ENCODE data around the gene OR4D2. TPM values are rescaled to one million over a fixed set of nuclear protein-coding genes. Genes with fewer than 3 reads are reported as not detected.

The OR4D2 gene
- total and polyA plus RNA-seq, 7 donors = not detected

DNA sequence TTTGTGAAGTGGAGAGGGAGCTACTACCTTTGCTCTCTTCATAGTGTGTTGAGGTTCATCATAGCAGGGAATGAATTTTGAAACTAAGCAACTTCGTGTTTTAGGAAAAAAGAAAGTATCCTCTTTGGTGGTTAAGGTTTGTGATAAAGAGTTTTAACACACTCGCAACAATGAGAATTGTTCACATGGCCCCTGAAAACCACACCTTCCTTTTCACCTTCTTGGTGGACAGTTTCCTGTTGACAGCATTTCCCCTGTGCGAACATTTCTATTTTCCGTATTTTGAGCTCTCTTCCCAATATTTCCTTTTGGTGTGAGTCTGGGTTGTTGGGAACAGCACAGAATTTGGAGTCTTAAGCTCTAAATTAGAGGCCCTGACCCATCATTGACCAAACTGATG, 3.8 kb downstream of the OR4D2 start:
- WGBS, 2 donors = 40 to 72% methylated on average over 4 of the region's 4 CpGs
- TF ChIP-seq, protein P1, sequence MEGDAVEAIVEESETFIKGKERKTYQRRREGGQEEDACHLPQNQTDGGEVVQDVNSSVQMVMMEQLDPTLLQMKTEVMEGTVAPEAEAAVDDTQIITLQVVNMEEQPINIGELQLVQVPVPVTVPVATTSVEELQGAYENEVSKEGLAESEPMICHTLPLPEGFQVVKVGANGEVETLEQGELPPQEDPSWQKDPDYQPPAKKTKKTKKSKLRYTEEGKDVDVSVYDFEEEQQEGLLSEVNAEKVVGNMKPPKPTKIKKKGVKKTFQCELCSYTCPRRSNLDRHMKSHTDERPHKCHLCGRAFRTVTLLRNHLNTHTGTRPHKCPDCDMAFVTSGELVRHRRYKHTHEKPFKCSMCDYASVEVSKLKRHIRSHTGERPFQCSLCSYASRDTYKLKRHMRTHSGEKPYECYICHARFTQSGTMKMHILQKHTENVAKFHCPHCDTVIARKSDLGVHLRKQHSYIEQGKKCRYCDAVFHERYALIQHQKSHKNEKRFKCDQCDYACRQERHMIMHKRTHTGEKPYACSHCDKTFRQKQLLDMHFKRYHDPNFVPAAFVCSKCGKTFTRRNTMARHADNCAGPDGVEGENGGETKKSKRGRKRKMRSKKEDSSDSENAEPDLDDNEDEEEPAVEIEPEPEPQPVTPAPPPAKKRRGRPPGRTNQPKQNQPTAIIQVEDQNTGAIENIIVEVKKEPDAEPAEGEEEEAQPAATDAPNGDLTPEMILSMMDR (IDR thresholded peaks at IDR 0.05) = no peak
- no peak for TF ChIP-seq POLR2AphosphoS5 (IDR thresholded peaks at IDR 0.05)
- no peak for TF ChIP-seq POLR2A (IDR thresholded peaks at IDR 0.05)
- TF ChIP-seq EP300 (IDR thresholded peaks at IDR 0.05) = no peak
- DNase-seq = no peak
- Histone ChIP-seq H3K27ac (no peak overlapping the region), H3K36me3 (no peaks in the 10 kb centered on the region), H3K9me3 (no peaks in the 10 kb centered on the region), H3K27me3 (peaks cover 0 to 18% (median 0%) of the 10 kb centered on the region in 3 donors), H3K4me3 (no peak overlapping the region), H3K4me1 (no peaks in the 10 kb centered on the region)
- intact Hi-C loops (cut with DNase I) = no loop called here

DNA sequence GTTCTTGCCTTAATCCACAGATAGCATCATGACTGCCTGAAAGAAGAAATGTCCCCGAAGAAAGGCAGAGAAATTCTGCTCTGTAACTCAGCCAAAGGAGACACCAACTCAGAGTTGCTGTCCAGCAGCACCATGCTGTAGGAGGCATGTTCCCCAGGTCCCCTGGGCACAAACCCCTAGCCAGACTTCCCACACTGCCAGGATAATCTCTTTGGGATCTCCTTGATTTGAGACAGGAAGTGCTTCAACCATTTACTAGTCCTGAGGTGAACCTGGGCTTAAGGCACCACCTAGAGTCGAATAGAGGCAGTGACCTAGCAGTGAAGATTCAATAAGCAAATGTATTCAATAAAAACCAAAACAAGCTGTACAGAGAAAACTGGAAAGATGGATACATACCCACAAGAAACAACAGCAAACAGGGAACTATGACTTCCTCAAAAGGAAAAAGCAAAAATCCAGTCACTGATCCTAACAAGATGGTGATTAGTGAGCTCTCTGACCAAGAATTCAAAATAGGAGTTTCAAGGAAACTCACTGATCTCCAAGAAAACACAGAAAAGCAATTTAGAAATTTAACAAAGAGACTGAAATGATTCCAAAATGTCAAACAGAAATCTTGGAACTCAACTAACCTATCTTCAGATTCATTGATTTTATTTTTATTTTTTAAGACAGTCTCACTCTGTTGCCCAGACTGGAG, 5.7 kb downstream of the OR4D2 start:
- Histone ChIP-seq H3K4me1 (no peaks in the 10 kb centered on the region), H3K9me3 (no peaks in the 10 kb centered on the region), H3K36me3 (no peaks in the 10 kb centered on the region), H3K4me3 (no peak overlapping the region), H3K27me3 (peaks cover 0 to 10% (median 0%) of the 10 kb centered on the region in 3 donors), H3K27ac (no peak overlapping the region)
- intact Hi-C loops (cut with DNase I) = no loop called here
- WGBS, 2 donors = 36 to 41% methylated on average over 2 of the region's 2 CpGs
- TF ChIP-seq POLR2AphosphoS5 (IDR thresholded peaks at IDR 0.05) = no peak
- no peak for TF ChIP-seq EP300 (IDR thresholded peaks at IDR 0.05)
- no peak for TF ChIP-seq POLR2A (IDR thresholded peaks at IDR 0.05)
- TF ChIP-seq, protein P1 (IDR thresholded peaks at IDR 0.05) = no peak
- DNase-seq = no peak

DNA sequence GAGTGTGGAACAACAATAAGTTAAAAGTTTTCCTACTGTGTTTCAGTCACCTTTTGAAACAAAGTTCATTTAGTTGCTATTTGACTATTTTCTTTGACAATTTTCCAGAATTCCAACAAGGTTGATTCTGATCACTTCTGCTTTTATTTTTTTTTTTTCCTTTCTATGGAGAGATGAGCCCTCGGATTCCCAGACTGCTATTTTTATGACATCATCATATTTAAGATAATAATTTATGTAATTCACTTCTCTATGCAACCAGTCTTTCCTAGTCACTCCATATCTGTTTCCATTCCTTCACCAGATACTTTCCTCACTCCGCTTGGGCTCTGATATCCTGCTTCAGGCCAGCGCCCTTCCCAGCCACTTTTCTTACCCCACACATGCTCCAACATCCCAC, 8.1 kb downstream of the OR4D2 start:
- H3K4me1 ChIP-seq = no peaks in the 10 kb centered on the region
- no peaks in the 10 kb centered on the region for H3K9me3 ChIP-seq
- 55 to 63% methylated on average over 3 of the region's 3 CpGs for WGBS, 2 donors
- H3K27ac ChIP-seq = no peak overlapping the region
- H3K4me3 ChIP-seq = no peak overlapping the region
- H3K36me3 ChIP-seq = no peaks in the 10 kb centered on the region
- TF ChIP-seq POLR2A (IDR thresholded peaks at IDR 0.05) (no peak), EP300 (IDR thresholded peaks at IDR 0.05) (no peak), POLR2AphosphoS5 (IDR thresholded peaks at IDR 0.05) (no peak)
- TF ChIP-seq, protein P1 (IDR thresholded peaks at IDR 0.05) = no peak
- H3K27me3 ChIP-seq = no peaks in the 10 kb centered on the region
- intact Hi-C loops (cut with DNase I) = no loop called here
- DNase-seq = no peak

DNA sequence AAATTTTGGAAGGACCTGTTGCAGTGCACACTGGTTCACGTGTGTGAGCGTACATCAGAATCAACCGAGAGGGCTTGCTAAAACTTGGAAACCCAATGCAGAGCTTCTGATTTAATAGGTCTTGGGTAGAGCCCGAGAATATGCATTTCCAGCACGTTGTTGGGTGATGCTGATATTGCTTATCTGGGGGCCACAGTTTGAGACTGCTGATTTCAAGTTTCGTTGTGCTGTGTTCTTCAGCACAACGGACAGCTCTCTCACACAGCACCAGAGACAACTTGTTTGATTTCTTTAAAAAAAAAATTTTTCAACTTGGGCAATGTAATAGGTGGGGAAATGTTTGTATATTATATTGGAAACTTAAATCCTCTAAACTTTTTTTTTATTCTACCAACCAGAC, 9.4 kb downstream of the OR4D2 start:
- H3K4me1 ChIP-seq = no peaks in the 10 kb centered on the region
- no peak overlapping the region for H3K27ac ChIP-seq
- WGBS, 2 donors = 40 to 45% methylated on average over 7 of the region's 7 CpGs
- no peaks in the 10 kb centered on the region for H3K9me3 ChIP-seq
- DNase-seq = no peak
- no peaks in the 10 kb centered on the region for H3K36me3 ChIP-seq
- TF ChIP-seq EP300 (IDR thresholded peaks at IDR 0.05) (no peak), POLR2AphosphoS5 (IDR thresholded peaks at IDR 0.05) (no peak), POLR2A (IDR thresholded peaks at IDR 0.05) (no peak)
- TF ChIP-seq, protein P1 (IDR thresholded peaks at IDR 0.05) = no peak
- intact Hi-C loops (cut with DNase I) = no loop called here
- no peaks in the 10 kb centered on the region for H3K27me3 ChIP-seq
- H3K4me3 ChIP-seq = no peak overlapping the region

DNA sequence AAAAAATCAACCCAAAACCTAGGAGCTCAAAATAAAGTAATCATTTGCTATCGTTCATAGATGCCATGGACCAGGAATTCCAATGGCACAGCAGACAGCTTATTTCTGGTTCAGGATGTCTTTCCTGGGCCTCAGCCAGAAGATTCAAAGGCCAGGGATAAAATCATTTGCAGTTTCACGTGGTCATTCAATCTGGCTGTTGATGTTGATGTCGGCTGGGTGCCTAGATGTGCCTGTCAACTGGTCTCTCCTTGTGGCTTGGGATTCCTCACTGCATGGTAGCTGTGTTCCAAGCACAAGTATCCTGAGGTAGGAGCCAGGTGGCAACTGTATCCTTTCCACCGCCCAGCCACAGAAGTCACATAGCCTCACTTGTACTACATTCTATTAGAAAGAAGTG, 15.0 kb downstream of the OR4D2 start:
- intact Hi-C loops (cut with DNase I) = no loop called here
- Histone ChIP-seq H3K9me3 (no peaks in the 10 kb centered on the region), H3K36me3 (no peaks in the 10 kb centered on the region), H3K4me1 (no peaks in the 10 kb centered on the region), H3K27ac (no peak overlapping the region), H3K27me3 (peaks cover 0 to 2% (median 0%) of the 10 kb centered on the region in 3 donors), H3K4me3 (no peak overlapping the region)
- no peak for TF ChIP-seq POLR2A (IDR thresholded peaks at IDR 0.05)
- TF ChIP-seq POLR2AphosphoS5 (IDR thresholded peaks at IDR 0.05) = no peak
- TF ChIP-seq EP300 (IDR thresholded peaks at IDR 0.05) = no peak
- TF ChIP-seq, protein P1 (IDR thresholded peaks at IDR 0.05) = no peak
- WGBS, 2 donors = 74 to 80% methylated on average over 4 of the region's 4 CpGs
- no peak for DNase-seq
